Ishikawa (cell line): Measurements from ENCODE around the gene PPP1R12C.

Experiments used
- YY1 ChIP-seq: IDR thresholded peaks from 2 replicates; pipeline ENCODE4 v1.6.1; 2012; ENCODE audit warnings: low read depth
- ZBTB7A ChIP-seq: IDR thresholded peaks from 2 replicates; pipeline ENCODE4 v1.6.1; 2012; ENCODE audit warnings: low read depth

GRCh38 chr19:55042344-55042678, 75.1 kb downstream of the PPP1R12C start:
- TF ChIP-seq YY1 (no peak), ZBTB7A (no peak)
